ENCODE results near the gene GPR87.

GPR87 gene

DNA sequence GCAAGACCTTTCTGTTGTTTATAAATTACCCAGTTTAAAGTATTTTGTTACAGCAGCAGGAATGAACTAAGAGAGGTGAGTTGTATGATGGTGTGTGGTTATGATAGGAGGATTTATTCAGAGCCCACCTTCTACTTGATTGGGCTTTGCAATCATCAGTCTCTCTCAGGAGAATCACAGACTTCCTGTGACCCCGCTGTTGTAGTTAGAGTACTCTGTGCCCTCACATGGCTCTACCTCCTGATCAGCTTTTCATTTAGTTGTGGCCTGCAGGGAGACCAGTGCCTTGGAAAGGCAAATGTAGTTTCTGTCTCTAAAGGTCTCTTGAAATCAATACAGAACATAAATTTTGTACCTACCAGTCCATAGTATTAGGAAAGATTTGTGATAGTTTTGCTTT, 30.7 kb downstream of the GPR87 start:
- in situ Hi-C loops (cut with MboI; ENCODE audit: low sequenced_read_pairs) = loop anchor here (25.0 kb wide), 1 partner anchor 551 kb away; no protein-coding TSS in a partner anchor

DNA sequence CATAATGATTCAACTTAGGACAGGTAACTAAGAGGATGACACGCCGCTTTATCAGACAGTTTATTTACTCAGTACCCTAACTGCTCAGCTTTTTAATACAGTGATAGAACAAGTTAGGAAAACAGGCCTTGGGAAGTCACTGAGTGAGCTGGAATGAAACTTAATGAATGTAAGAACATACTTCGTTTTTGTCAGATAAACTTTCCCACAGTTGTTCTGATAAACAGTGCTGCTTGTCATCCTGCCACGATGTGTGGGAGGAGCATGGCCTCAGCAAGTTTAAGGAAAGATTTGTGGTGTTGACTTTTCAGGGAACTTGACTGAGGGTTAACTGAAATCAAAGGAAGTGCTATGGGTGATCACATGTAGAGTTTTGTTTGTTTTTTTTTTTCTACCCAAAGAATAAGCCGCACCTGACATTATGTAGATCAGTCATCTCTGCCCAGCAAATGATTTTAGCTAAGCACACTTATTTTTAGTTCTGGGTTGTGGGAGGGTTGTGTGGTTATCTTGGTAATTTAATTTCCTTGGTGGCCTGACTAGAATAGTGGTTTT, 32.6 kb downstream of the GPR87 start:
- in situ Hi-C loops (cut with MboI; ENCODE audit: low sequenced_read_pairs) = loop anchor here (25.0 kb wide), 1 partner anchor 553 kb away; no protein-coding TSS in a partner anchor

DNA sequence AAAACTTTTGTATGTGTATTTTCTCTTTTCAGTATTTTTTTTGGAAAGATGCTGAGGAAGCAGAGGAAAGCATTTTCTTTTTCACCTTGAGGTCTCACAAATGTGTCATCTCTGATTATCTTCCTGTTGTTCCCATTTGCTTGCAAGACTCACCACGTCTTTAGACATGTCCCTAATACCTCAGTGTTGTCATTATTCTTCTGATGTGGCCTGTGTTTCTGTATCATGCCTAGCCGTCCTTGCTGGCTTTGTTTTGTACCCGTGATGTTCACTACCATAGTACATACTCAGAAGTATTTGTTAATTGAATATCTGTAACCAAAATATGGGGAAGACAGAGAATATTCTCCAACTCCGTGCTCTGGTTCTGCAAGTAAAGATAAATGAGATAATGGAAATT, 33.2 kb downstream of the GPR87 start:
- in situ Hi-C loops (cut with MboI; ENCODE audit: low sequenced_read_pairs) = loop anchor here (25.0 kb wide), 1 partner anchor 554 kb away; no protein-coding TSS in a partner anchor

DNA sequence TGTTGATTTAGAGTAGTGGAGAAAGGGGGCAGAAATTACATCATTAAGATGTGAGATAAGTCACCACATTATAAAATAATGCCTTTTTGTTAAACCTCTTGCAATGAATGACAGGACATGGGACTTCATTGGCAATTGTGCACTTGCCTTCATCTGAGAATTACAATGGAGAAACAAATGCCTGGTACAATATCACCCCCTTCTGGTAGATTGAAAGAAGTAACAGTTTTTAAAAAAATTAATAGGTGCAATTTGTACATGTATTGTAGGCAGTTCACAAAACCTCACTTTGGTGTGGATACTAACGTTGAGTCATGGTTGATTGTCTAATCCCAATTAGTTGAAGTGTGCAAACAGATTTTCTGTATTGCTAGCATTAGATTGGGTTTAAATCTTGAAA, 33.7 kb downstream of the GPR87 start:
- in situ Hi-C loops (cut with MboI; ENCODE audit: low sequenced_read_pairs) = loop anchor here (25.0 kb wide), 1 partner anchor 554 kb away; no protein-coding TSS in a partner anchor

DNA sequence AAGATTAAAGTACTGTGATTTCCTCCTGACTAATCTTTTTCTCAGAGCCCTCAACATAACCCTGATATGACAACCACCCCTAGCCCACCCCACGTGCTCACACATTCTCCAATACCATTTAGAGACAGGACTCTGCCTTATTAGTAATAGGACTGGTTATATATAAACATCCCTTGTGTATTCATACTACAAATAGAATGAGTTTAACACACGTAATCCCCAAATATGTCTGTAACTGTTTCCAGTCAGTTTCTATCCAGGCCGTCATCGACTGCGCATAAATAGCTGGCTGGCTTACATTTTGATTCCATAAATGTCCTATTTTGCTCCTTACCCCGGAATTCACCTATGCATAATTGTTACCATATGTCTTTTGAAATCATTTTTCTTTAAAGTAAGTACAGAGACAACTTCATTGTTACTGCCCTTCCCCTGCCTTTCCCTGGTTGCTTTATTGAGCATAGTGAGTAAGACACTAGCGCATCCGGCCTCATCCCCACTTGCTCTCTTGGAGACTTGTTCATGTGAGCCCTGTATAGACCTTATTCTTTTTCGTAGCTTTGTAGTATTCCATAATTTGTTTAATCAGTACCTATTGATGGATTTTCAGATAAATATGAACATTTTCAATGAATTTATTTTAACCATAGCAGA, 34.8 kb downstream of the GPR87 start:
- in situ Hi-C loops (cut with MboI; ENCODE audit: low sequenced_read_pairs) = loop anchor here (25.0 kb wide), 1 partner anchor 556 kb away; no protein-coding TSS in a partner anchor

DNA sequence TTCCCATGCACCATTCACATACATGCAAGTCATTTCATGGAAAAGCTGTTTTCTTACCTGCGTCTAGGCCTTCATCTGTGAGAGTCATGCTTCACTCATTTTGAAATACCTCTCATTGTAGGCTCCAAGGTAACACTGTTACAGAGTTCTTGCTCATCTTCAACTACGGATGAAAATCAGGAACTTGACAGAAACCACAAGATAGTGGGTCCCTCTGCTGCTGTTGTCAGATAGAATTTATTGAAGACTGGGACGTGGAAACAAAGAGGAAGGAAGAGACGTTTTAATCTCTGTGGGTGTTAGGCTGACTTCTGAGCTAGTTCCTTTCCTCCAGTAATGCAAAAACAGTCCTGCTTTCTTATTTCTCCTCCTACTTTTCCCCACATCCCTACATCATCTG, 38.4 kb downstream of the GPR87 start, which contains the start of gene P2RY14:
P2RY14 (minus strand) TSS at position 313 of the 400 bp plus-strand sequence. CDS start 64,226 bp downstream, outside the sequence.
- in situ Hi-C loops (cut with MboI; ENCODE audit: low sequenced_read_pairs) = loop anchor here (5.0 to 25.0 kb wide), 3 partner anchors 51 to 559 kb away; no protein-coding TSS in a partner anchor

DNA sequence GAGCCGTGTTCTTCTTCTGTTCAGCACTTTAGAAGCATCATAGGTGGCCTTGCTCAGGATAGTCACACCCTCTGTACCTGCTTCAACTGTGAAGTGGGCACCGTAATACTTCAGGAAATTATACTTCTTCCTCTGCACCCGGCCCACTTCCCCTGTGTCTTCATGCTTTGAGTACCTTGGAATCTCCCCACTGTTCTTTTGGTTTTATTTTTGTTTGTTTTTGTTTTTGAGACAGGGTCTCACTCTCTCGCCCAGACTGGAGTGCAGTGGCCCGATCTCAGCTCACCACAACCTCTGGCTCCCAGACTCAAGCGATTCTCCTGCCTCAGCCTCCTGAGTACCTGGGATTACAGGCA, 40.0 kb downstream of the GPR87 start:
- in situ Hi-C loops (cut with MboI; ENCODE audit: low sequenced_read_pairs) = loop anchor here (5.0 to 25.0 kb wide), 3 partner anchors 49 to 561 kb away; no protein-coding TSS in a partner anchor

DNA sequence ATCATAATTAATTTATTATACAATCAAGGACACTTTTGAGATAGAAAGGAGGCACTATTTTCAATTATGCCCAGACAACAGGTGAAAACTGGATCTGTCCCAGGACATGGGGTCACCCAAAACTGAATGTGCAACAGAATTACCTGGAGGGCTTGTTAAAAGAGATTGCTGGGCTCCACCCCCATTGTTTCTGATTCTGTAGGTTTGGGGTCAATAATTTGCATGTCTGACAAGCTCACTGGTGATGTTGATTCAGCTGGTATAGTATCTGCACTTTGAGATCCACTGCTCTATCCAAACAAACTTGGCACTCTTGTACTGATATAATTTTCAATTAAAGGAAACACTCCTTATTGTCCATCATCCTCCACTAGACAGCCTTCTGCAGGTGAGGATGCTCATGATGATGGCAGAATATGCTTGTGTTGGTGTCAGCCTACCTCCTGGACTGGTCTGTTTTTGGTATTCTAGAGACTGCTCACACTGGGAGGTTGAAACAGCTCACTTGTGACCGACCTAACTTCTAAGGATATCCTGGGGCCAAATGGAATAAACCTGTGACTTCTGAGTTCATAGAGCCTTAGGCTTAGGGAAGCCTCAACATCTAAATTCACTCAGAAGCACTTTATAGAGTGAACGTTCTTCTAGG, 40.5 kb downstream of the GPR87 start:
- in situ Hi-C loops (cut with MboI; ENCODE audit: low sequenced_read_pairs) = loop anchor here (5.0 to 25.0 kb wide), 3 partner anchors 49 to 561 kb away; no protein-coding TSS in a partner anchor

DNA sequence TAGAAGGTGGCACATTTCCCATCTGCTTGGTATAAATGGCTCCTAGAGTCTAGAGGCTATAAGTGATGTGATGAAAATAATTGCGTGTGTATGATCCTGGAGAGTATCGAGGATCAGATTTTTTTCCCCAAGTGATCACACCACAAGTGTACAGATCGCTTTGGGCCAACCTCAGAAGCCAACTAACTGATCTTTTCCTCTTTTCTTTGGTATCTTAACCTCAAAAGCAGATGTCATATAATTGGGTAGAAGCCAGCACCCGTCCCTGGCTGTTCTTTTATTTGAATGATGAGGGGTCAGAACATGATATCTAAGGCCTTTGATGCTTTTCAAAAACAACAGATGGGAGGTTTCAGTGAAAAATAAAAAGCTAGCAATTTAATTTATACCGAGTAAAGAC, 41.5 kb downstream of the GPR87 start:
- in situ Hi-C loops (cut with MboI; ENCODE audit: low sequenced_read_pairs) = loop anchor here (5.0 to 25.0 kb wide), 3 partner anchors 48 to 562 kb away; no protein-coding TSS in a partner anchor

DNA sequence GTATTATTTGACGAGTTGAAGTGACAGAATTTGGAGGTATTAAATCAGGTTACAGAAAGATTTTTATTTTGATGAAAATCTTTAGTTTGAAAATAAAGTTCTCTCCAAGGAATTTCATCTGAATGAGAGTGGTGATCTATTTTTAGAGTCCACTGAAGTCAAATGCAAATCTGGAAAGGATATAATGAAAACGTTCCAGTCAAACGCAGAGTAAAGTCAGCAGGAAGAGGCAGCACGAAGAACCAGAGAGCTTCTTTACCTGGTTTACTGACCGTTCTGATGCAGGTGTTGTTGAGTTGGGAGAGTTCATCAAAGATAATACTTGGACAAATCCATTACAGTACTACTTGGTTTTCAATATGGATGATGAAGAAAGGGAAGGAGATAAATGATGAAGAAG, 47.0 kb downstream of the GPR87 start:
- in situ Hi-C loops (cut with MboI; ENCODE audit: low sequenced_read_pairs) = no loop called here

DNA sequence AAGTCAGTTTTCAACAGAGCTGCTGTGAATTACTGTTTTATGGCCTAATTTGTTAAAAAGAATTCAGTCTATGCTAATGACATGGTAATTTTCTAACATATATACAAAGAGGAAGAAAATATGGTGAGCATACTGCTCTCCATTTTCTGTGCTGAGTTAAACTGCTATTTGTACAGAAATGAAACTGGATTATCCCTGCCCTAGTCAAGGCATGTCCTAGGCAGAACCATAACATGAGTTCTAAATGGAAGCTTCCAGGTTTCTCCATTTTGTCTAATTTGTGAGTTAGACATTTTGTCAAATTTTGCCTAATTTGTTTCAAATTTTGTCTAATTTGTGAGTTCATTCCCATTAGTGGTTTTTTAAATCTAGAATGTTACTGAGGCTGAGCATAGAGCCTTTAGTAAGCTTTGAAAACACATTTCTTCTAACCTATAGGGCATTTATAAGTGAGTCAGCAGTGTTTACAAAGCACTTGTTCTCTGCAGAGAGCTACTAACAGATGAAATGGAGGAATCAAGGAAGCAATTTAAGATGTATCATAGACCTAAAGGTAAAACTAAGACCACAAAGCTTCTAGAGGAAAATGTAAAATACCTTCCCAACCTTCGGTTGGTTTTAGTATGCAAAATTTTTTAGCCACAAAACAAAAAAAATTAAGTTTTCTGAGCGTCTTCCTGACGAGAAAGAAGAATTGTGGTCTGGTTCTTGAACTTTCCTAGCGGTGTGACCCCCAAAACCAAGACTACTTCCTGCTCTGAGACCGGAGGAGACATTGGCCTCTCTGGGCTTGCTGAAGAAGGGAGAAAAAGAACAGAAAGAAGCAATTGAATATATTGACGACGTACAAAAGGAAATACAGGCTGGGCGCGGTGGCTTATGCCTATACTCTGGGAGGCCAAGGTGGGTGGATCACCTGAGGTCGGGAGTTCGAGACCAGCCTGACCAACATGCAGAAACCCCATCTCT, 48.1 kb downstream of the GPR87 start:
- in situ Hi-C loops (cut with MboI; ENCODE audit: low sequenced_read_pairs) = no loop called here

DNA sequence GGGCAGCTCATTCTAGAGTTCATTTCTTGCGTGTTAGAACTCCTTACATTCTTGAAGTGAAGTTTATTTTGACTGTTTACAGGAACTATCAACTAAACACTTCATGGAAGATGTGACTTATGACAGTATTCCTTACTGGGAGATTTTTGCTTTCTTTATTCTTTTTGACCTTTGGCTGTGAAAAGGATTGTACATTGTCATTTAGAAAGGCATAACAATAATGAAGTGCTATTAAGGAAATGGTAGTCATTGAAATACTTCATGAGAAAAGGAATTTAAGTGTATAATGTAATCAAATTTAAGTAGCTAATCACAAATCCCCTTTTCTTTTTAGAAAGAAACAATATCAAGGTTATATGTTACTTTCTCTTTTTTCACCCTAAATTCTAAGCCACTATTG, 49.6 kb downstream of the GPR87 start:
- in situ Hi-C loops (cut with MboI; ENCODE audit: low sequenced_read_pairs) = no loop called here

DNA sequence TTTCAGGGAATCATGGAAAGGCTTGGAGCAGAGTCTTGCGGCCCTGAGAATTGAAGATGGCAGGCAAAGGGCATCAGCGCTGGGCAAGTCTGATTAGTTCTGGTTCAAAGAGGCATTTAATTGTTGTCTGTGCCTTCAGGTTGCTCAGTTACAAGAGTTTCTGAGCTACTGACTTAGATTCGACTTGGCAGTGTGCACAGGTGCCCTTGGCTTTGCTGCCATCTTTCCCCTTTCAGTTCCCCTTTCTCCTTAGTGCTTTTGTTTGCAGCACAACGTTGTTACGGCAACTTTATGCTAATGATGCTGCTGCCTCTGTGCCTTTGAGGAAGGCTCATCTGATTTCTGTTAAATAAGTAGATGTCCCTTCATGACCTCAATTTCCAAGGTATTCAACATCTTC, 50.8 kb downstream of the GPR87 start:
- in situ Hi-C loops (cut with MboI; ENCODE audit: low sequenced_read_pairs) = no loop called here

DNA sequence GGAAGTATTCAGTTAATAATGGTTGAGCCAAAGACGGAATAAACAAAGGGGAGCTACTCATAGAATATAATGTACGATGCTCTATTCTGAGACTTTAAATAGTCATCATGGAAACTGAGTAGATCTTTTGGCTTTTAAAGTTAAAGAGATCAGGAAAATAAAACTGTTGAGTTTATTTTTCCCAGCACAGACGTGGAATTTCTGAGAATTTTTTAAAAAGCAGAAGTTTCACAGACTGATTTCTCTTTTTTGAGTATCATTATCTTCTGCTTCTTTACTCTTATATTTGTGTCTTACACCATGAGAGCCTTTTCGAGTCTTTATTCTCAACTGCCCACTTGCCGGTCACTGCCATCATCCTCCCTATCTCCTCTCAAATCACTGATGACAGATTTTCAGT, 51.5 kb downstream of the GPR87 start:
- in situ Hi-C loops (cut with MboI; ENCODE audit: low sequenced_read_pairs) = no loop called here

DNA sequence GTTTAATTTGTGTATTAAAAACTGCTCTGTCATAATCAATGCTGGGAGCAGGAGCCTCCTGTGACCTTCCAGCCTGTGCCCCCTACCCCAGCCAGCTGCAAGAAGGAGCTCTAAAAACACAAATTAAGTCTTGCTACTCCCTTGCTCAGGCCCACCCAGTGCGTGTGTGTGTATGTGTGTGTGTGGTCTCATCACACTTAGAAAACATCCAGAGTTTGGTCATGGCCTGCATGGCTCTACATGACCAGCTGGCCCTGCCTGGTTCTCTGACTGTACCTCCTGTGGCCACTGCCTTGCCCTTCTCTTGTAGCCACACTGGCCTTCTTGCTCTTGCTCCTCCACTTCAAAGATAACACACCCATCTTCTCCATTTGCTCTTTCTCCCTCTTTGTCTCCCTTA, 52.0 kb downstream of the GPR87 start:
- in situ Hi-C loops (cut with MboI; ENCODE audit: low sequenced_read_pairs) = no loop called here

DNA sequence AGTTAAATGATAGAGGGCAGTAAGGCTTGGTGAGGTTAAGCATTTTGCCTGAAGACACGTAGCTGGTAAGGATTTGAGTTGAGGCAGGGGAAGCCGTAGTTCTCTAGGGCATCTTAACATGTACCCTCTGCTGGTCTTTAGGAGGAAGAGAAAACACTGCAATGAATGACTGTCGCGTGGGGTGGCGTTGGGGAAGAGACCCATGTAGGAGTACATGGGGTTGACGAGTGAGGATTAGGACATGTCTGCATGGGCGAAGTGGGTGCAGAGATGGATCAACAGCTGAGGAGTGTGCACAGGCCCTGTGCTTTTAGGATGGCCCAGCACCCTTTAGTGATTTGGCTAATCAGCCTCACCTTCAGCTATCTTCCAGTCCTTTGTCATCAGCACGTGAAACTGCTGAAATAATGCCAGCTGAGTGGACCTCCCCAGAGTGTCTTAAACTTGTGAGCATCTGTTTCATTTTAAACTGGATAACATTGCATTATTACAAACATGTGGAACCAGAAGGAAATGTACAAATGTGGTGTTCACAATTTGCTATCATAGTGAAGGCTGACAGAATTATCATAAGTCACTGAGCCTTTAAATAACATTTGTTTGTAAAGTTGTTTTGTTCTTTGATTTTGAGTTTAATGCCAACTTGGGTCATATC, 53.6 kb downstream of the GPR87 start:
- in situ Hi-C loops (cut with MboI; ENCODE audit: low sequenced_read_pairs) = no loop called here

DNA sequence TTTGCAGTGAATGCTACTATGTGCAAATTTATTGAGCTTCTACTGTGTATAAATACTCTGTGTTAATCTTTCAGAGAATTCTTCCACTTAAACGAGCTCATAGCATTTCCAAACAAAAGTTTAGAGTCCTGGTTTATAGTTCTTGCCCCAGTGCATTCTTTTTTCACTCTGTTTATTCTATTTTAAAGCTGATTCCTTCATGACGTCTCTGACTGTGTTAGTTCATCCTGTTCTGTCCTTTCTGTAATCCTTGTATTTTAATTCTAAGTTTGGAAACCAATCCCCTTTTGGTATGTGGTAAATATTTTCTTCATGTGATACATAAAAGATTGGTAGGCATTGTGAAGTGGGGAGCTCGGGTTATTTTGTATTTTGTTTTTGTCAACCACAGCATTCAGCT, 57.0 kb downstream of the GPR87 start:
- in situ Hi-C loops (cut with MboI; ENCODE audit: low sequenced_read_pairs) = no loop called here

DNA sequence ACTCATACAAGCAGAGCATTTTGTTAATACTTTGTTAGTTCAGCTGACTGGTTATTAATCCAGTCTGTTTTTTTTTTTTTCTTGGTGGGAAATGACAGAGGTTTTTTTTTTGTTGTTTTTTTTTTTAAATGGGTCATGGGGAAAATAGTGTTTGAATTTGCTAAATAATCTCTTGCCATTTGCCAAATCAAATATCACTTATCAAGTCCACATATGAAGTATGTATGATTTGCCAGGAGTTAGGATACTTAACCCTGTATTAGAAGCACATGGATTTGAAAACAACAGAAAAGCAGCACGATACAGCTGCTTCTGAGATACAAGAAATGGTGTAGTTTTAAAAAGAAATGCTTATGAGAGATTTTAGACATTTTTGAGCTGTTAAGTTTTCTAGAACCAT, 59.9 kb downstream of the GPR87 start:
- in situ Hi-C loops (cut with MboI; ENCODE audit: low sequenced_read_pairs) = no loop called here

DNA sequence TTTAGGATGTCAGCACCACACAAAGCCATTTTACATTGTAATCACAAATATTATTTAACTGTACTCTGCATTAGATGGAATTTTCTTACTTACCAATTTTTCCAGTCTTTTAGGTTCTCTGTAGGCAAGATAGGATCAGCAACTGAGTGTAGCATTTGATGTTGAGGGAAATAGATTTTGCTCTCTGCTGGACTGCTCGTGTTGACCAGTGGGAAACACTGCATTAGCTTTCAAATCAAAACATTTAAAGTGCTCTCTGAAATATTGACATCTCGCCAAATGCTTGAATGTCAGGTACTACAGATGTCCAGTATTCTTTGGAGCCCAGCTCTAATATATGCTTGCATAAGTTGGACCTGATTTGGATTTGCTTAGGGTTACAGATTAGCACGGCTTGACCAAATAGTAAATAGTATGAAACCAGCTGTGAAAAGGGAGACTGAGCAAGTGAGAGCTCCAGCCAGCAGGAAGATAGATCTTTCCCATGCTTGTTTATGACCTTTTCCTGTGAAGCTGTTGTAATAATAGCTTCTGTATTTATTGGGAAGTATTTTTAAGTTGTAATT, 67.8 kb downstream of the GPR87 start:
- in situ Hi-C loops (cut with MboI; ENCODE audit: low sequenced_read_pairs) = no loop called here
